Natural killer cell treated with Interleukin-12 subunit alpha and Interleukin-12 subunit beta and Interleukin-15 and Interleukin-18, amount 100 ng/mL, for 72 hours (primary cell): ENCODE results near the gene HSP90B1. TPM values are rescaled to one million over a fixed set of nuclear protein-coding genes. Genes with fewer than 3 reads are reported as not detected.
A peak's percentile ranks its signal among the peaks of the same experiment; 100 is the strongest.

Experiments
- ATAC-seq, 2 donors: fragments of 150-1000 bp; cut with Tn5 transposase in 1 of 2; sonication (Bioruptor Pico), chemical (Tn5 transposase) in 1 of 2; 2 replicates each; pipeline ENCODE4 v1.10.0; 2021
- DNase-seq: peaks from one replicate; pipeline ENCODE4 v3.0.0; 2022; ENCODE audit warnings: low spot score
- H3K27ac Mint-ChIP-seq, 2 donors: 1 replicate in 1 of 2; 2 replicates in 1 of 2; pipeline ENCODE4 v1.8.0; 2022; ENCODE audit warnings: mixed read lengths in 2 of 2, mild to moderate bottlenecking in 1 of 2, moderate library complexity in 1 of 2
- H3K27me3 Mint-ChIP-seq, 2 donors: 1 replicate in 1 of 2; 2 replicates in 1 of 2; pipeline ENCODE4 v1.8.0; 2022; ENCODE audit warnings: mixed read lengths in 2 of 2
- H3K36me3 Mint-ChIP-seq: one replicate; pipeline ENCODE4 v1.8.0; 2022; ENCODE audit warnings: mixed read lengths
- H3K4me1 Mint-ChIP-seq, 2 donors: 1 replicate in 1 of 2; 2 replicates in 1 of 2; pipeline ENCODE4 v1.8.0; 2022; ENCODE audit warnings: low read depth in 2 of 2, mixed read lengths in 2 of 2, mild to moderate bottlenecking in 1 of 2
- H3K4me3 Mint-ChIP-seq: one replicate; pipeline ENCODE4 v1.8.0; 2022; ENCODE audit warnings: mixed read lengths
- H3K9me3 Mint-ChIP-seq: 2 replicates; pipeline ENCODE4 v1.8.0; 2022; ENCODE audit warnings: mixed read lengths
- total RNA-seq, 2 donors: library from RNA; stranded (reverse); gene quantifications; one replicate each; pipeline ENCODE4 v1.2.3, GENCODE V29; 2022

Gene HSP90B1
- 100 to 1,000 TPM; 621 to 706 TPM for total RNA-seq

GRCh38 chr12:103930034-103930786, at the start of gene HSP90B1:
TSS of gene HSP90B1 (plus strand) at chr12:103930410. CDS start at chr12:103930516, 106 bp downstream.
- peaks cover 33% of the 10 kb centered on the region for H3K36me3 Mint-ChIP-seq
- H3K27me3 Mint-ChIP-seq = no peaks in the 10 kb centered on the region
- H3K9me3 Mint-ChIP-seq = no peaks in the 10 kb centered on the region
- H3K4me1 Mint-ChIP-seq = peaks cover 53 to 67% of the 10 kb centered on the region in 2 donors
- peak; percentile 91 to 94 for ATAC-seq
- H3K4me3 Mint-ChIP-seq = peak within 1 kb of the TSS; percentile 90
- peak within 1 kb of the TSS; percentile 86 to 99 for H3K27ac Mint-ChIP-seq
- DNase-seq = peak; percentile 100

- Mint-ChIP-seq H3K9me3 (no peaks in the 10 kb centered on the region), H3K4me1 (peaks cover 13 to 19% of the 10 kb centered on the region in 2 donors), H3K27ac (peak overlapping the region in 1 of 2 donors; percentile 38)
These were observed 48.9 kb upstream of the HSP90B1 start for GRCh38 chr12:103881261-103881660.

GRCh38 chr12:103882861-103883596, 47.2 kb upstream of the HSP90B1 start:
- Mint-ChIP-seq H3K27me3 (no peaks in the 10 kb centered on the region), H3K4me1 (peaks cover 13 to 17% of the 10 kb centered on the region in 2 donors), H3K4me3 (peak overlapping the region; percentile 13), H3K27ac (peak overlapping the region; percentile 22 to 31), H3K36me3 (no peaks in the 10 kb centered on the region), H3K9me3 (no peaks in the 10 kb centered on the region)
- DNase-seq = no peak
- peak in 1 of 2 donors; percentile 70 for ATAC-seq

More at GRCh38 chr12:103881261-103881660, 48.9 kb upstream of the HSP90B1 start:
- no peak overlapping the region for H3K4me3 Mint-ChIP-seq
- H3K36me3 Mint-ChIP-seq = no peaks in the 10 kb centered on the region
- ATAC-seq (no peak), DNase-seq (no peak)
- no peaks in the 10 kb centered on the region for H3K27me3 Mint-ChIP-seq

GRCh38 chr12:103883908-103884307, 46.3 kb upstream of the HSP90B1 start:
- ATAC-seq (no peak), DNase-seq (no peak)
- H3K27ac Mint-ChIP-seq = no peak overlapping the region
- H3K27me3 Mint-ChIP-seq = no peaks in the 10 kb centered on the region
- H3K4me1 Mint-ChIP-seq = peaks cover 13 to 16% of the 10 kb centered on the region in 2 donors
- no peaks in the 10 kb centered on the region for H3K36me3 Mint-ChIP-seq
- no peak overlapping the region for H3K4me3 Mint-ChIP-seq
- H3K9me3 Mint-ChIP-seq = no peaks in the 10 kb centered on the region

GRCh38 chr12:103884316-103884715, 45.9 kb upstream of the HSP90B1 start:
- H3K36me3 Mint-ChIP-seq = no peaks in the 10 kb centered on the region
- DNase-seq = no peak
- H3K4me3 Mint-ChIP-seq = no peak overlapping the region
- ATAC-seq = no peak
- no peaks in the 10 kb centered on the region for H3K9me3 Mint-ChIP-seq
- H3K27me3 Mint-ChIP-seq = no peaks in the 10 kb centered on the region
- peaks cover 12 to 16% of the 10 kb centered on the region in 2 donors for H3K4me1 Mint-ChIP-seq
- no peak overlapping the region for H3K27ac Mint-ChIP-seq

- Mint-ChIP-seq H3K4me3 (no peak overlapping the region), H3K27ac (no peak overlapping the region), H3K9me3 (no peaks in the 10 kb centered on the region), H3K4me1 (peaks cover 0 to 6% of the 10 kb centered on the region in 2 donors), H3K27me3 (no peaks in the 10 kb centered on the region), H3K36me3 (no peaks in the 10 kb centered on the region)
- DNase-seq = no peak
- no peak for ATAC-seq
These were observed 43.9 kb upstream of the HSP90B1 start for GRCh38 chr12:103886195-103886797.

GRCh38 chr12:103887738-103888137, 42.5 kb upstream of the HSP90B1 start:
- Mint-ChIP-seq H3K36me3 (no peaks in the 10 kb centered on the region), H3K9me3 (no peaks in the 10 kb centered on the region), H3K27me3 (no peaks in the 10 kb centered on the region), H3K4me3 (no peak overlapping the region), H3K4me1 (peaks cover 0 to 5% of the 10 kb centered on the region in 2 donors), H3K27ac (no peak overlapping the region)
- ATAC-seq (no peak), DNase-seq (no peak)

GRCh38 chr12:103897316-103897715, 32.9 kb upstream of the HSP90B1 start:
- no peak overlapping the region for H3K4me3 Mint-ChIP-seq
- H3K27me3 Mint-ChIP-seq = peaks cover 0 to 8% of the 10 kb centered on the region in 2 donors
- H3K27ac Mint-ChIP-seq = no peak overlapping the region
- ATAC-seq = no peak
- H3K36me3 Mint-ChIP-seq = no peaks in the 10 kb centered on the region
- H3K4me1 Mint-ChIP-seq = no peaks in the 10 kb centered on the region
- H3K9me3 Mint-ChIP-seq = no peaks in the 10 kb centered on the region
- DNase-seq = no peak

- Mint-ChIP-seq H3K9me3 (no peaks in the 10 kb centered on the region), H3K4me1 (peaks cover 0 to 7% of the 10 kb centered on the region in 2 donors), H3K27ac (no peak overlapping the region), H3K4me3 (no peak overlapping the region), H3K36me3 (no peaks in the 10 kb centered on the region), H3K27me3 (peaks cover 5 to 14% of the 10 kb centered on the region in 2 donors)
- ATAC-seq (no peak), DNase-seq (no peak)
These were observed 28.6 kb upstream of the HSP90B1 start for GRCh38 chr12:103901518-103902173.

- no peaks in the 10 kb centered on the region for H3K9me3 Mint-ChIP-seq
- H3K27me3 Mint-ChIP-seq = peaks cover 5 to 18% of the 10 kb centered on the region in 2 donors
- H3K4me3 Mint-ChIP-seq = no peak overlapping the region
- H3K27ac Mint-ChIP-seq = no peak overlapping the region
- ATAC-seq = no peak
- no peaks in the 10 kb centered on the region for H3K36me3 Mint-ChIP-seq
- no peak for DNase-seq
- H3K4me1 Mint-ChIP-seq = peaks cover 0 to 9% of the 10 kb centered on the region in 2 donors
These were observed 26.2 kb upstream of the HSP90B1 start for GRCh38 chr12:103903993-103904392.

GRCh38 chr12:103905730-103906349, 24.4 kb upstream of the HSP90B1 start:
- H3K36me3 Mint-ChIP-seq = no peaks in the 10 kb centered on the region
- H3K27me3 Mint-ChIP-seq = peaks cover 5 to 14% of the 10 kb centered on the region in 2 donors
- DNase-seq (no peak), ATAC-seq (no peak)
- no peak overlapping the region for H3K4me3 Mint-ChIP-seq
- H3K4me1 Mint-ChIP-seq = peaks cover 0 to 9% of the 10 kb centered on the region in 2 donors
- no peaks in the 10 kb centered on the region for H3K9me3 Mint-ChIP-seq
- H3K27ac Mint-ChIP-seq = peak overlapping the region in 1 of 2 donors; percentile 43

- ATAC-seq (no peak), DNase-seq (no peak)
- peaks cover 0 to 9% of the 10 kb centered on the region in 2 donors for H3K4me1 Mint-ChIP-seq
- H3K4me3 Mint-ChIP-seq = no peak overlapping the region
- H3K27me3 Mint-ChIP-seq = peaks cover 5 to 12% of the 10 kb centered on the region in 2 donors
- no peak overlapping the region for H3K27ac Mint-ChIP-seq
- no peaks in the 10 kb centered on the region for H3K36me3 Mint-ChIP-seq
- H3K9me3 Mint-ChIP-seq = no peaks in the 10 kb centered on the region
These were observed 22.0 kb upstream of the HSP90B1 start for GRCh38 chr12:103908246-103908541.

GRCh38 chr12:103908877-103909276, 21.3 kb upstream of the HSP90B1 start:
- Mint-ChIP-seq H3K4me1 (peaks cover 0 to 9% of the 10 kb centered on the region in 2 donors), H3K4me3 (no peak overlapping the region), H3K36me3 (no peaks in the 10 kb centered on the region), H3K9me3 (no peaks in the 10 kb centered on the region), H3K27ac (no peak overlapping the region), H3K27me3 (peaks cover 0 to 12% of the 10 kb centered on the region in 2 donors)
- DNase-seq (no peak), ATAC-seq (no peak)
